GM12801 (cell line): ENCODE data around the gene SLC39A13.

Source experiments
- CTCF ChIP-seq: IDR thresholded peaks from one replicate; pipeline ENCODE4 v1.5.1; 2011; ENCODE audit warnings: control low read depth; ENCODE audit not compliant: insufficient read length; ENCODE audit errors: extremely low read depth

The SLC39A13 gene

GRCh38 chr11:47396049-47396320, 12.4 kb upstream of the SLC39A13 start:
- TF ChIP-seq CTCF: no peak

GRCh38 chr11:47398011-47398410, 10.4 kb upstream of the SLC39A13 start:
- TF ChIP-seq CTCF: no peak

GRCh38 chr11:47398551-47398950, 9.8 kb upstream of the SLC39A13 start:
- TF ChIP-seq CTCF: no peak

GRCh38 chr11:47399860-47400767, 8.3 kb upstream of the SLC39A13 start:
- no peak for TF ChIP-seq CTCF

GRCh38 chr11:47400768-47401279, 7.6 kb upstream of the SLC39A13 start:
- no peak for TF ChIP-seq CTCF

GRCh38 chr11:47403135-47403534, 5.3 kb upstream of the SLC39A13 start:
- no peak for TF ChIP-seq CTCF

GRCh38 chr11:47403571-47403970, 4.8 kb upstream of the SLC39A13 start:
- TF ChIP-seq CTCF: no peak
